Measurements from ENCODE around the gene DCLRE1A. TPM values are rescaled to one million over a fixed set of nuclear protein-coding genes. Genes with fewer than 3 reads are reported as not detected.
"Not testable (repeated sequence)": the region's sequence is repeated elsewhere in the genome, so short reads cannot be mapped to it uniquely, and the experiment has no call there.

Gene DCLRE1A
- total RNA-seq, 1 experiment from 2014 or later, result 9.8 TPM

DNA sequence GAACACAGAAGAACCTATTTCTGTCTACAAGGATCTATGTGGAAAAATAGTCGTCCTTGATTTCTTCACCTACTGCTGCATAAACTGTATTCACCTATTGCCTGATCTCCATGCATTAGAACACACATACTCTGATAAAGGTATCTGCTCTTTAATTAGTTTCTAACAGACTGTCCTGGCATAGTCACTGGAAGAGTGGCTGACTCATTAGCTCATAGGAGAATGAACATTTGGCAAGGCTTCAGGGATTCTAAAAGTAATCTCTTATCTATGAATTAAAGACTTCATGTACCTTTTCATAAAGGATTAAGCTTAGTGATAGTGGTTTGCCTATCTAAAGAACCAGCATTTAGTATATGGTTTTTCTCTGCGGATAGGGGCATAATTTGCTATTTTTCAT lies 4.7 kb upstream of the DCLRE1A start:
- DNase-seq (ENCODE audit: low read depth), result no peak

DNA sequence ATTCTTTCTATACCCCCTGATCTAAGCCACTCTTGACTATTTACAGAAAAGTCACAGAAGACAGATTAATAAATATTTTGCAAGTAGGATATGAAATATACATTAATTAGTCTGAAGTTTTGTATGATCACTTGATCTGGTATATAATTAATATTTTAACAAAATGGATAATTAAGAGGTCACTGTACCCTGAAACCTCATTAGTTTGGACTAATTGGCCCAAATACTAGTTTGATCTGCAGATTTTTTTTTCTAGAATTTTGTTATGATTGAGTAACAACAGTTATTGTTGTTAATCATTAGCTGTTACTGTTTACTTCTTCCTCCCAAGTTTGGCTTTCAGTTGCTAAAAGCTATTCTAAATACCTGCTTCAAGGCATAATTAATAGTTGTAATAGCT lies 3.3 kb upstream of the DCLRE1A start:
- DNase-seq (ENCODE audit: low read depth), result no peak

DNA sequence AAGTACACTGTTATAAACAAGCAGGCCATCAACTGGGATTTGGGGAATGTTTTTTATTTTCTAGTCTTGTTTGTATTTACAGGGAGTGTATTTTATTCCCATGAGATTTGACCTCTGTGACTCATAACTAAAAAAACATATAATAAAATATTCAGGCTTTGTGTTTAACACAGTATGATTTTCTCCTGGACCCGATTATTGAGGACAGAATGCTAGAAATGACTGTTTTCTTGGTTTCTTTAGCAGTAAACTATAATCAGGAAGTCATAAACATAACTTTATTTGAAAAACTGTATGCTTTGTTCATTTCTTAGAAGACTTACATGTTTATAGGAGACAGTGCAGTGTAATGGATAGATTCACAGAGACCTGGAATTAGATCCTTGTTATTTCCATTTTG lies 2.7 kb upstream of the DCLRE1A start:
- no peak for DNase-seq (ENCODE audit: low read depth)

DNA sequence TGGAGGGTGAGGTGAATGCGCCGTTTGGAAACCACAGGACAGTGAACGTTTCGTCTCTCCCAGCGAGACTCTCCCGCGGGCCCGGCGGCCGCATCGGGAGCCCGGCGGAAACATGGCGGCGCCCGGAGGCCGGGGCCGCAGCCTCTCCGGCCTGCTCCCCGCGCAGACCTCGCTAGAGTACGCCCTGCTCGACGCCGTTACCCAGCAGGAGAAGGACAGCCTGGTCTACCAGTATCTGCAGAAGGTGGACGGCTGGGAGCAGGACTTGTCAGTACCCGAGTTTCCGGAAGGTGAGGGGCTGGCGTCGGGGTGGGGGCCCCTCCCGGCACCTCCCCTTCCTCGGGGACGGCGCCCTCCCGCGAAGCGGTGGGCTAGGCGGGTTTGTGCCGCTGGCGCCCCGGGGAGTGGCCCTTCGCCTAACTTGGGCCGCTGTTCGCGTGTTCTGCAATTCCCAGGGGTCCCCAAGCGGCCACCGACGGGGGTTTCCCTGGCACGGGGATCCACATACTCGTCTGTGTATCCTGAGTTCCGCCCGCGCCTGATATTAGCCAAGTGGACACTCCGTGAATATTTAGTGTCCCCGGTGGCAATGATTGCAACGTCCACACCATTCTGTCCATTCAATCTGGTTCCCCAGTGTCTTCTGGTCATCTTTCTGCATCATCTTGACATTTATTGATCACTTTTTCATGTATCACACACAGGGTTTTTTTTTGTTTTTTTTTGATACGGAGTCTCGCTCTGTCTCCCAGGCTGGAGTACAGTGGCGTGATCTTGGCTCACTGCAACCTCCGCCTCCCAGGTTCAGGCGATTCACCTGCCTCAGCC lies 1.1 kb upstream of the DCLRE1A start:
- DNase-seq (ENCODE audit: low read depth), result peak; percentile 50

DNA sequence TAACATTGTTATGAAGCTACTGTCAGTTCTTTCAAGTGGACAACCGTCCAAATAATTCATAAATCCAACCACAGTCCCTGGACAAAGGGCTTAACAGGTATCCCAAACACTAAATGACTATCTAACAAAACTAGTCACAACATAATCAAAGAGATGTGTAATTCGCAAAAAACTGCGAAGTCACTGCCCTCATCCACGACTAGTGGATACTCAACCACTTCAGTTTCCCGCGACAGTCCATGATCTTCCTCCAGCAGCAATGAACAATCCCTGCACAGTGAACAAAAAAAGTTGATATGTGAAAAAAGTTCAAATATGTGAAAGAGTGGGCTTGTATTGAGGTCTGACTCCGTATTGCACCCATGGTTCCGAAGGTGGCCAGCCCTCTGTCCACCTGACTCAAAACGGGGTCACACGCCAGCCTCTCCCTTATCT lies 287 bp downstream of the DCLRE1A start:
- DNase-seq (ENCODE audit: low read depth), result no peak

DNA sequence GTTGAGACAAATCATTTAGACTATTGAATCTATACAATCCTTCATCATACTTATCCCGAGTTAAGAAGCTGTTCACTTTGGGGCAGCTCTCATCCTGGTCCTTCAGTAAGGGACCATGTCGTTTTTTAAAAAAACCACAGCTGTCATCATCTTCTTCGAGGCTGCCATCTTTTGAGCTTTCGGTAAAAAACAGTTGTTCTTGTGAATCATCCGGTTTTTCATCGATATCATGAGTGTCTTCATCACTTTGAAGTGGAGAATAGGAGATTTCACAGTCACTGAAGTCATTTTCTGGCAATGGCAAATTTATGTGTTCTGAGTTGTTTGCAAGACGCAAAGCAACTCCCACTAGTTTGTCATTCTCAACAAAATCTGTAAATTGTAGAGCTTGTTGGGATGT lies 3.9 kb downstream of the DCLRE1A start:
- DNase-seq (ENCODE audit: low read depth), result no peak

DNA sequence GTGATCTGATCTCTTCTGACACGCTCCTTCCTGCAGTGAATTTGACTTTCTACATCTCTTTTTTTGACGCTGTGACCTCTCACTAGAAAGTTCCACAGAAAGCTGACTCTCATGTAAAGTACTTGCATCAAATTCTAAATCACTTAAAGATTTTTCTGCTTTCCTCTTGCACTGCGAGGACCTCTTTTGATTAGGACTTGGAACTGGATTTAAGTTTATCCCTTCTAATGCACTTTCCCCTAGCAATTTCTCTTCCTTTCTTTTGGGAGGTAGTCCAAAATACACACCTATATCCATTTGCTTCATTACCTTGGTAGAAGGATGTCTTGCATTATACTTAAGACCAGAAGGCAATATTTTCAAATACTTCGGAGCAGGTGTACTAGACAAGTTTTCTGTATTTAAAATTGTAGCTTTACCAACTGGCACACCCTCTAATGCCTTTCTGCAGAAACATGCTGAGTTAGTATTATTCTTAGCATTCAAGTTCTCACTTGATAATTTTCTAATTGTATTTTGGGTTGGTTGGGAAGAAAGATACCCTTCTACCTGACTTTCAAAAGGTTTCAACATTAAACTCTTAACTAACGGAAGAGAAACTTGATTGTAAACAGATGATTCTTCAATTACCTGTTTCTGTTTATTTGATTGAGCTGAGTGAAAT lies 4.6 kb downstream of the DCLRE1A start:
- DNase-seq (ENCODE audit: low read depth), result no peak

DNA sequence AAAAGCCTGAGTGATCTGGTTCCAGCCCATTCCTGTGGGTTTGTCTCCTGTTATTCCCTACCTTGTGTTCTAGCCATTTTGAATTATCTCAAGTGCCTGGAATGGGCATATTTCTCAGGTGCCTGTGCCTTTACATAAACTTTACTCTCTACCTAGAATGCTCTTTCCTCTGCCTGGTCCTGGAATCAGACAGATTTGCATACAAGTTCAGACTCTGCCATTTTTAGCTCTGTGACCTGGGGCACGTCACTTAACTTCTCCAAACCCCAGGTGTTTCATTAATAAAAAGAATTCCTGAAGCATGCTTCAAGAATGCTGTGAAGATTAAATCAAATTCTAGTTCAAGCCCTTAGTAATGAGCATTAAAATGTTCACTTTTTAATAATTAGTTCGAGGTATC lies 7.8 kb downstream of the DCLRE1A start:
- DNase-seq (ENCODE audit: low read depth), result no peak

DNA sequence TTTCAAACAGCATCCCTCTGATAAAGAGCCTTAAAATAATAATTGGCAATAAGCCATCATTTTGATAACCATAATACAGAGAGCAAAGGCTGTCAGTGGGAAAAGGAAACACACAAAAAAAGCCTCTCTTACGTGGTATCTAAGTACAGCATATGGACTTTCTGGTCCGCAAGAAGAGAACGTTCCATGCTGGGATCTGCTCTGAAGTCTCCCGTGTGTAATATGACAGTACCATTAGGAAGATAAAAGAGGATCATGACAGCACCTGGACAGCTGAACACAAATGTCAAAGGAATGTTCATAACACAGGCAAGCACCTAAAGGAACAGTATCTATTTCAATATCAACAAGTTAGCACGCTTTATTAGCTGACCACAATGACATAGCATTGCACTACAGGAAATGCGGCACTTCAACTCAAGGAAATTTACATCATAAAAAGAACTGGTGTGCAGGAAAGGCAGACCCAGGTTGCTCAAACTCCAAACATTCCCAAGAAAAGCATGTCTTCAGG lies 9.9 kb downstream of the DCLRE1A start:
- DNase-seq (ENCODE audit: low read depth), result no peak

DNA sequence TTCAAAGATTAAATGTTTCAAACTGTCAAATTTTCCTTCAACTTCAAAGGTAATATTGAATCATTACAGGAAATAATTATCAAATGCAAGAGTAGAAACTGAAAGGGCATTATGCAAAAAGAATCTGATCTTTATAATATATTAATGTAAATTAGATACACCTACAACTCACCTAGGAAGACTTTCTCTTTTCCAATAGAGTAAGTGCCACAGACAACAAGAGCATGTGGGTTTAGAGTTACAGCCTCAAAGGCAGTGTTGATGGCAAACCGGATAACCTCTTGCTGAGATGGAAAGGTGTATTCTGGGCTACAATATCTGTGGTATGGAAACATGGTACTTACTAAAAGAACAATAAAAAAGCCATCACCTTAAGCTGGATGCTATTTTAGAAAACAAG lies 11.7 kb downstream of the DCLRE1A start:
- no peak for DNase-seq (ENCODE audit: low read depth)

DNA sequence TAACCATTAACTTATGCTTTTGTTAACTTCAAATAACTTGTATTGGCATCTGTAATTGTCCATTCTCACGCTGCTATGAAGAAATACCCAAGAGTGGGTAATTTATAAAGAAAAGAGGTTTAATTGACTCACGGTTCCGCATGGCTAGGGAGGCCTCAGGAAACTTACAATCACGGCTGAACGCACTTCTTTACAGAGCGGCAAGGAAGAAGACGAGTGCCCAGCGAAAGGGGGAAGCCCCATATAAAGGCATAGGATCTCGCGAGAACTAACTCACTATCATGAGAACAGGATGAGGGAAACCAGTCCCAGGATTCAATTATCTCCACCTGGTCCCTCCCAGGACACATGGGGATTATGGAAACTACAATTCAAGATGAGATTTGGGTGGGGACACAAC lies 25.3 kb downstream of the DCLRE1A start:
- DNase-seq (ENCODE audit: low read depth), result not testable (repeated sequence)

DNA sequence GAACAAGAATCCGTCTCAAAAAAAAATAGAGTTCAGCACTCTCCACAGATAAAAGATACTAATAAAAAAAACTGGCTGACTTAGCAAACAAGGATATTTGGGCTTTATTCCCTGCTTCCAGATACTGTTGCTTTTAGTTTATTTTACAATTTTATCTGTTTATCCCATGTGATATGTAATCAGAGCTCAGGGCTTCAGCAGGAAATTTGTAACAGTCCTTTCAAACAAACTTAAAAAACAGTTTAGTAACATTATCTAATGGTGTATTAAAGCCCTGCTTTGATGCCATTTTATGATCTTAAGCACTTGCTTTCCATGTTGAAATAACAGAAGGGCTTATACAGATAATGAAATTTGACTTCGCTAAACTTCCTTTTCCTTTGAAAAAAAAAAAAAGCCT lies 28.1 kb downstream of the DCLRE1A start:
- DNase-seq (ENCODE audit: low read depth), result no peak

DNA sequence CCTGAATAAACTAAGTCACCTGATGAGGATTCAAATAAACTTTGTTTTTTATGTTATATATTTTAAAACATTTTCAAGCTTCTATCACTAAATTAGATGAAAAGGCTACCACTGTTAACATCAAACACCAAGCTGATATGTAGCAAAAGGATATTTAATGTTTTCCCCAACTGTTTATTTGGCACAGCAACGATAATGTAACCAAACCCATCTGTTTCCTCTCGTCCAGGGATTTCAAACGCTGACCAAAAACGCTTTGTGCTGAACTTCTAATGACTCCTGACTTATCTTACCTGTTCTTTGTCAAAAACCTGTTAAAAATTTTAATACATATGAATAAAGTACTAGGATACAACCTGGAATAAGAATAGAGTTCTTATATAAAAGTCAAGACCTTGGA lies 30.5 kb downstream of the DCLRE1A start:
- DNase-seq (ENCODE audit: low read depth), result no peak

DNA sequence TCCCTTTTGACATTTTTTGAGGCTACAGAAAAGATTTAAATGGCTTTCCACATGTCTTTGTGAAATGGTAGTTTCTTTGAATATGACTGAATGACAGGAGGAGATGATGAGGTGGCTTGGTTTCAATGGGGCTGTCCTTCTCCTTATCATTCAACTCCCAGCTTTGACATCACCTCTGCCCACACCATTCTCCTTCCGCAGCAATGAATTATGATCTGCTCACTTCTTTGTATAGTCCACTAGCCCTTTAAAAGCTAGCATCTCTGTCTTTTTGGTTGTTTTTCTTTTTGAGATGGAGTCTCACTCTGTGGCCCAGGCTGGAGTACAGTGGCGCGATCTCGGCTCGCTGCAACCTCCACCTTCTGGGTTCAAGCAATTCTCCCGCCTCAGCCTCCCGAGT lies 31.7 kb downstream of the DCLRE1A start:
- no peak for DNase-seq (ENCODE audit: low read depth)

DNA sequence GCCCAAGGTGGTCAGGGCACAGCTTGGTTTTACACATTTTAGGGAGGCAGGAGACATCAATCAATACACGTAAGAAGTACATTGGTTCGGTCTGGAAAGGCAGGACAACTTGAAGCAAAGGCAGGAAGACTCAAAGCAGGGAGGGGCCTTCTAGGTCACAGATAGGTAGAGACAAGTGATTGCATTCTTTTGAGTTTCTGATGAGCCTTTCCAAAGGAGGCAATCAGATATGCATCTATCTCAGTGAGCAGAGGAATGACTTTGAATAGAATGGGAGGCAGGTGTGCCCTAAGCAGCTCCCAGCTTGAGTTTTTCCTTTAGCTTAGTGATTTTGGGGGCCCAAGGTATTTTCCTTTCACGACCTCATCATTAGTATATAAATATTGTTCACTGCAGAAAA lies 32.6 kb downstream of the DCLRE1A start:
- not testable (repeated sequence) for DNase-seq (ENCODE audit: low read depth)

DNA sequence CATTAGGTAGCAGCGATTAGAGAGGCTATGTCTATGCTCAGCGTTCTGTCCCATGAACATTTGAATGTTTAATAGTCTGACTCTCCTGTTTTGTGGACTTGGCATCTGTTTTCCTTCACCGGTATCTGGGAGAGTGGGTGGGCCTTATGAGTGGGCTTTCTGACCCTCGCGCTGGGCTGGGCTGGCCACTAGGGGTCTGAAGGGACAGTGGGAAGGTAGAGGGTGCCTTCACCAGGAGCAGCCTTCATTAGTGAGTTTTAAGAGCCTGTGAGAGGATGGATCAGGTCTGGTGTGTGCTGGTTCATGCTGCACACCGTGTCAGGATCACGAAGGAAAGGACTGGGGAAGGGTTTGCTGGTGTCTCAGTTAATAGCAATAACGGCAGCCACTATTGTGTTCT lies 33.4 kb downstream of the DCLRE1A start:
- DNase-seq (ENCODE audit: low read depth), result no peak

DNA sequence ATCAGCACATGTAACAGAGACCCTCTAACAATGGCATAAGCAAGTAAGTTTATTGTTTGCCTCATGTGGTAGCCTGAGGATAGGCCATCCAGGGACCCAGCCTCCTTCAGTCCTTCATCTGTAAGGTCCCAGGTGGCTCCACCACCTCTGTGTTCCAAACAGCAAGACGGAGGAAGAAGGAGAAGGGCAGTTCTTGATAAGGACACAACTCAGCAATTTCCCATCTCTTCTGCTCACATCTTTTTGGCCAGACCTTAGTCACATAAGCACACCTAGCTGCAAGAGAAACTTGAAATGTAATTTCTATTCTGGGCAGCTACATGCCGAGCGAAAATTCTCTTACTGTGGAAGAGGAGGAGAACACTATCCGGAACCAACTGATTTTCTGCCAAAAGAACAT lies 33.9 kb downstream of the DCLRE1A start:
- DNase-seq (ENCODE audit: low read depth), result no peak

DNA sequence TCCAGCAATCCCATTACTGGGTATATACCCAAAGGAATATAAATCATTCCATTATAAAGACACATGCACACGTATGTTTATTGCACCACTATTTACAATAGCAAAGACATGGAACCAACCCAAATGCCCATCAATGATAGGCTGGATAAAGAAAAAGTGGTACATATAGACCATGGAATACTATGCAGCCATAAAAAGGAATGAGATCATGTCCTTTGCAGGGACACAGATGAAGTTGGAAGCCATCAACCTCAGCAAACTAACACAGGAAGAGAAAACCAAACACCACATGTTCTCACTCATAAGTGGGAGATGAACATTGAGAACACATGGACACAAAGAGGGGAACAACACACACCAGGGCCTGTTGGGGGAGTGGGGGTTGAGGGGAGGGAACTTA lies 39.2 kb downstream of the DCLRE1A start:
- not testable (repeated sequence) for DNase-seq (ENCODE audit: low read depth)

DNA sequence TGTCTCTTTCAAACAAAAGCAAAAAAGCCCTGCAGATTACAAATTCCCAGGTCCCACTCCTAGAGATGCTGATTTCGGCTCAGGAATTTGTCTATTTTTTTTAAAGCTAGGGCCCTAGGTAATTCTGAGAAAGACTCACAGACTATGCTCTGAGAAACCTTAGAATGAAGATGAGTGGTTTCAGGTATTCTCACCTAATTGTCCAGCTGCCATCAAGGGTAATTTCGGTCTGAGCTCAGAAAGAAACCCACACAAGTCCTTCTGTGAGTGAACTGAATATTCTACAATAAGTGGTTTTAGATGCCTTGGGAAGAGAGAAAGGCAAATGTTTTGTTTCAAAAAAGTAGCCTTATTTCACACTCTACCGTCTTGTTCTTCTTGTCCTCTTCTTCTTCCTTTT lies 45.7 kb downstream of the DCLRE1A start:
- DNase-seq (ENCODE audit: low read depth), result no peak

DNA sequence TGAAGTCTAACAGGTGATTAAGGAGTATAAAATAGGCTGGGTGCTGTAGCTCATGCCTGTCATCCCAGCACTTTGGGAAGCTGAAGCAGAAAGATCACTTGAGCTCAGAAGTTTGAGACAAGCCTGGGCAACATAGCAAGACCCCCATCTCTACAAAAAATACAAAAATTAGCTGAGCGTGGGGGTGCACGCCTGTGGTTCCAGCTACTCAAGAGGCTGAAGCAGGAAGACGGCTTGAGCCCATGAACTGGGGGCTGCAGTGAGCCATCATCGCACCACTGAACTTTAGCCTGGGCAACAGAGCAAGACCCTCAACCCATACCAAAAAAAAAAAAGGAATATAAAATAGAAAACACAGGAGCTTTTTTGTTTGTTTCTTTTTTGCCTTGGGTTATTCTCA lies 47.4 kb downstream of the DCLRE1A start:
- no peak for DNase-seq (ENCODE audit: low read depth)

DNA sequence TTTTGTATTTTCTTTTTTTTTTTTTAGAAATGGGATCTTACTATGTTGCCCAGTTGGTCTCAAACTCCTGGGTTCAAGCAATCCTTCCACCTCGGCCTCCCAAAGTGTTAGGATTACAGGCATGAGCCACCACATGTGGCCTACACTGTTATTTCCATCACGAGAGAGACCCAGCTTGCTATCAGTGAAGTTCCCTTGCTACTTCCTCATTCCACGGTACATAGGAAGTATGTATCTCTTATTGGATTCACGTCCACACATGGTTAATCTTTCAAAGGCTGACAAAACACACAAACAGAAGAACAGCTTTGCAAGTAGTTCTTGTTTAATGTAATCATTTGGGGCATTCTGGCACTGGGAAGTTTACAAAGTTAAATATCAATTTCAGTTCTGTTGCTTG lies 50.9 kb downstream of the DCLRE1A start:
- no peak for DNase-seq (ENCODE audit: low read depth)

DNA sequence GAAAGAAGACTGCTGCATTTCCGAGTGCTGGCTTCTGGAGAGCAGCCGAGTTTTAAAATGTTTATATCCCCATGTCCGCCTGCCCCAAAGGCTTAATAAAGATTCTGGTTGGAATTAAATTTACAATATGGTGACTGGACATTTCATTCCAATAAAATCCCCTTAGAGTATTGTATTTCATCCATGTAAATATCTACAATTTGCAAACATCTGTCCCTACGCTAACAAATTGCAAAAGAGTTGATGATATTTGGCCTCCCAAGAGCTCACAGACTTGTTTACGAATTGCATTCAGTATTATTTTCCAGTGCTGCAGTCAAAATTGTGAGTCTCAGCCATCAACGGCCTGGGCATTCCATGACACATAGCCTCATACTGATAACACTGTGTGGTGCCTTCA lies 52.3 kb downstream of the DCLRE1A start:
- DNase-seq (ENCODE audit: low read depth), result no peak

DNA sequence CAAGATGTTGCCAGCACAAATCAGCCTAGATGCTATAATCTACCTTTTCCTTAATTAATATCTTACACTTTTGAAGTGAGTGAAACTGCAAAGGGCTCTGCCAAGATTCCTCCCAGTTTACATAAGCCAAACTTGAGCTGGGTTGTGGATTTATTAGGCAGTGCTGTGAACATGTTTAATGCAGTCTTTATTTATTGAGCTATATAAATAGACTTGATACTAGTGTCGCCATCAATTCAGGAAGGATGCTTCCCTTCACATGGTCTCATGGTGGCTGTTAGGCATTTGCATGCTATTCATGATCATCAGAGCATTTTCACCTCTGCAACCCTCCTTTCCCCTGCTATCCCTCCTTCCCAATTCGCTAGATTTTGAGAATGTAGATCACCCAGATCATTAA lies 62.2 kb downstream of the DCLRE1A start:
- DNase-seq (ENCODE audit: low read depth), result no peak

Data from Daoy (cell line).